HepG2 (cell line): ENCODE data around the gene DIS3L2. TPM values are rescaled to one million over a fixed set of nuclear protein-coding genes. Genes with fewer than 3 reads are reported as not detected.

Experiments
- ASH2L ChIP-seq: fragments of 300-600, 200-600 bp; sonication (generic); IDR thresholded peaks from 2 replicates; pipeline ENCODE4 v1.7.0; 2017; ENCODE audit warnings: low read depth, mild to moderate bottlenecking, moderate library complexity, mixed read lengths, low read length; ENCODE audit not compliant: insufficient read length
- JUND ChIP-seq: sonication (generic); formaldehyde crosslinking; IDR thresholded peaks from 2 replicates; pipeline ENCODE4 v1.8.0; 2022; ENCODE audit warnings: mild to moderate bottlenecking, missing genetic modification reagents
- KDM4B ChIP-seq: sonication (generic); formaldehyde crosslinking; IDR thresholded peaks from 2 replicates; pipeline ENCODE4 v1.4.0; 2020; ENCODE audit warnings: missing genetic modification reagents
- KDM5B ChIP-seq: sonication (generic); formaldehyde crosslinking; IDR thresholded peaks from 2 replicates; pipeline ENCODE4 v1.4.0; 2020; ENCODE audit warnings: missing genetic modification reagents, mild to moderate bottlenecking, borderline replicate concordance
- KLF15 ChIP-seq: sonication (generic); formaldehyde crosslinking; IDR thresholded peaks from 2 replicates; pipeline ENCODE4 v1.8.1; 2023; ENCODE audit warnings: borderline replicate concordance, mild to moderate bottlenecking, inconsistent platforms, missing genetic modification reagents, mixed read lengths
- PHF8 ChIP-seq: sonication (generic); formaldehyde crosslinking; IDR thresholded peaks from 2 replicates; pipeline ENCODE4 v1.5.0; 2020; ENCODE audit warnings: missing genetic modification reagents
- SALL1 ChIP-seq: sonication (generic); formaldehyde crosslinking; IDR thresholded peaks from 2 replicates; pipeline ENCODE4 v1.8.0; 2022; ENCODE audit warnings: mild to moderate bottlenecking, missing genetic modification reagents
- U2AF2 ChIP-seq: fragments of 200-400 bp; formaldehyde crosslinking; IDR thresholded peaks from 2 replicates; pipeline ENCODE4 v1.6.1; 2017; ENCODE audit warnings: low read depth, mild to moderate bottlenecking, low read length
- ZBTB7A ChIP-seq: sonication (generic); formaldehyde crosslinking; IDR thresholded peaks from 2 replicates; pipeline ENCODE4 v1.8.0; 2022; ENCODE audit warnings: mild to moderate bottlenecking, missing genetic modification reagents
- ZNF136 ChIP-seq: sonication (generic); formaldehyde crosslinking; IDR thresholded peaks from 2 replicates; pipeline ENCODE4 v1.8.1; 2022; ENCODE audit warnings: low read depth, mild to moderate bottlenecking, moderate library complexity, missing genetic modification reagents
- ZNF160 ChIP-seq: sonication (generic); formaldehyde crosslinking; IDR thresholded peaks from 2 replicates; pipeline ENCODE4 v1.8.0; 2022; ENCODE audit warnings: mild to moderate bottlenecking, inconsistent platforms, missing genetic modification reagents
- ZNF562 ChIP-seq: sonication (generic); formaldehyde crosslinking; IDR thresholded peaks from 2 replicates; pipeline ENCODE4 v1.8.0; 2022; ENCODE audit warnings: missing genetic modification reagents, borderline replicate concordance
- ZNF83 ChIP-seq: sonication (generic); formaldehyde crosslinking; IDR thresholded peaks from 2 replicates; pipeline ENCODE4 v1.4.0; 2020; ENCODE audit warnings: missing genetic modification reagents, mild to moderate bottlenecking, borderline replicate concordance
- polyA plus RNA-seq, 8 experiments: library from polyadenylated mRNA; depleted of rRNA in 3 of 8; stranded (reverse) in 7 of 8; unstranded in 1 of 8; fragments of >200 nt; fragmentation: Illumina TruSeq in 4 of 8; extraction: Trizol in 4 of 8; gene quantifications; 2 replicates each; pipeline versions ENCODE4 v1.2.1 to v1.2.3, GENCODE V29; 2011 to 2016; ENCODE audit warnings: low read depth in 4 of 8, missing spikeins in 1 of 8, mixed read lengths in 1 of 8; ENCODE audit not compliant: insufficient read depth in 1 of 8
- total RNA-seq, 5 experiments: library from RNA; depleted of rRNA; stranded (reverse); fragments of >200 nt; fragmentation: Illumina TruSeq; extraction: Trizol; gene quantifications; 2 replicates each; pipeline ENCODE4 v1.2.3, GENCODE V29; 2016; ENCODE audit warnings: low read depth in 1 of 5
- TF ChIP-seq, protein P1 (sequence below): sonication (generic); formaldehyde crosslinking; conservative IDR thresholded peaks from 2 replicates; pipeline ENCODE4 v1.4.0; 2020; ENCODE audit warnings: mild to moderate bottlenecking, missing genetic modification reagents, moderate library complexity
- TF ChIP-seq, protein P2 (sequence below): sonication (generic); formaldehyde crosslinking; IDR thresholded peaks from 2 replicates; pipeline ENCODE4 v1.8.1; 2023; ENCODE audit warnings: mild to moderate bottlenecking, missing genetic modification reagents
- TF ChIP-seq, protein P3 (sequence below): fragments of 450-650 bp; IDR thresholded peaks from 2 replicates; pipeline ENCODE4 v1.6.1; 2016
- TF ChIP-seq, protein P4 (sequence below): fragments of 450-650 bp; IDR thresholded peaks from 2 replicates; pipeline ENCODE4 v1.6.1; 2017
- TF ChIP-seq, protein P5 (sequence below), 2 experiments: sonication (generic) in 1 of 2; formaldehyde crosslinking in 1 of 2; IDR thresholded peaks; 2 replicates each; pipeline versions ENCODE4 v1.4.0 to v1.6.1; 2018 to 2020; ENCODE audit warnings: missing genetic modification reagents in 2 of 2, borderline replicate concordance in 1 of 2, low read depth in 1 of 2, mild to moderate bottlenecking in 1 of 2, missing biosample characterization in 1 of 2

Gene DIS3L2
- total and polyA plus RNA-seq, 2 of the 13 experiments (the other 11 are each of a cell fraction or from before 2014, with no cell fraction given) = 7.0 to 23.9 TPM

DNA sequence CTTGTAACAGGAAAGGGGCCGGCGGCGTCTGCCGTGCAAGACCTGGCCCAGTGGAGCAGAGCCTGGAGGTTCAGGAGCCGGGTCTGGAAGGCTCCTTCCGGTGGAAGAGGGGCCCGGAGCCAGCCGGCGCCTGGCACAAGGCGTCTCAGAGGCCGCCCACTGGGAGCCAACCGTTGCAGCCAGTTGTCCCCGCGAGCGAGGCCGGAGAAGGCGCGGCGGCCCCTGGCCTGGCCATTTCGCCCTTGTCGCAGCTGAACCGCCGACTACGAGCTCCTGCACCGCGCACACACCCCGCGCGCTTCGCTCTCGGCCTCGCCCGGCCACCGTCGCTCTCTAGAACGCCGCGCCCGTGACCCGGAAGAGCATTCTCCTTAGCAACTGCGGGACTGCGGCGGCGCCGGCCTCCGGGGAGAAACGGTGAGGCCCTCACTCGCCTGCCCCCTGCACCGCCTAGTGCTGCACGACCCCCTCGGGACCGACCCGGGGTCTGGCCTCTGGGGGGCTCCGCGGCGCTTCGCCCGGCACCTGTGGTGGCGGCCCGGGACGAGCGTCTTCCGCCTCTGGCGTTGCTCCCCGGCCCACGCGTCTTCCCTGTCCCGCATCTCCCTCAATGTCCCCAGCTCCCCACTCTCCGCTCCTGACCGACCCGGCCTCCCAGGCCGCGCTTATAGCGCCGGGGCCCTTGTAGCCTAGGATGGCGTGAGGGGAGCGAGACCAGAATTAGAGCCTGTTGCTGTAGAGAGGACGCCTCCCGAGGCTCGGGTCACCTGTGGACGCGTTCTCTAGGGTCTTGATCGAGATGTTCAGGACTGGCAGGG is at the start of gene DIS3L2 (continued):
- TF ChIP-seq ZNF83 (CRISPR knock-in tag) (peak; percentile 76; the same call in 1 of the 2 replicates), JUND (CRISPR knock-in tag) (peak; percentile 84), ZNF562 (CRISPR knock-in tag) (no peak), ASH2L (peak; percentile 99), ZNF160 (peak; percentile 97; the same call in 1 of the 2 replicates), ZBTB7A (CRISPR knock-in tag) (peak; percentile 96), SALL1 (CRISPR knock-in tag) (peak; percentile 74), KDM4B (CRISPR knock-in tag) (peak; percentile 15; the same call in 1 of the 2 replicates), ZNF136 (CRISPR knock-in tag) (peak; percentile 72; the same call in 1 of the 2 replicates), PHF8 (CRISPR knock-in tag) (peak; percentile 99), KDM5B (CRISPR knock-in tag) (peak; percentile 98), KLF15 (CRISPR knock-in tag) (no peak; the same call in 1 of the 2 replicates), U2AF2 (no peak)
- TF ChIP-seq, protein P1, sequence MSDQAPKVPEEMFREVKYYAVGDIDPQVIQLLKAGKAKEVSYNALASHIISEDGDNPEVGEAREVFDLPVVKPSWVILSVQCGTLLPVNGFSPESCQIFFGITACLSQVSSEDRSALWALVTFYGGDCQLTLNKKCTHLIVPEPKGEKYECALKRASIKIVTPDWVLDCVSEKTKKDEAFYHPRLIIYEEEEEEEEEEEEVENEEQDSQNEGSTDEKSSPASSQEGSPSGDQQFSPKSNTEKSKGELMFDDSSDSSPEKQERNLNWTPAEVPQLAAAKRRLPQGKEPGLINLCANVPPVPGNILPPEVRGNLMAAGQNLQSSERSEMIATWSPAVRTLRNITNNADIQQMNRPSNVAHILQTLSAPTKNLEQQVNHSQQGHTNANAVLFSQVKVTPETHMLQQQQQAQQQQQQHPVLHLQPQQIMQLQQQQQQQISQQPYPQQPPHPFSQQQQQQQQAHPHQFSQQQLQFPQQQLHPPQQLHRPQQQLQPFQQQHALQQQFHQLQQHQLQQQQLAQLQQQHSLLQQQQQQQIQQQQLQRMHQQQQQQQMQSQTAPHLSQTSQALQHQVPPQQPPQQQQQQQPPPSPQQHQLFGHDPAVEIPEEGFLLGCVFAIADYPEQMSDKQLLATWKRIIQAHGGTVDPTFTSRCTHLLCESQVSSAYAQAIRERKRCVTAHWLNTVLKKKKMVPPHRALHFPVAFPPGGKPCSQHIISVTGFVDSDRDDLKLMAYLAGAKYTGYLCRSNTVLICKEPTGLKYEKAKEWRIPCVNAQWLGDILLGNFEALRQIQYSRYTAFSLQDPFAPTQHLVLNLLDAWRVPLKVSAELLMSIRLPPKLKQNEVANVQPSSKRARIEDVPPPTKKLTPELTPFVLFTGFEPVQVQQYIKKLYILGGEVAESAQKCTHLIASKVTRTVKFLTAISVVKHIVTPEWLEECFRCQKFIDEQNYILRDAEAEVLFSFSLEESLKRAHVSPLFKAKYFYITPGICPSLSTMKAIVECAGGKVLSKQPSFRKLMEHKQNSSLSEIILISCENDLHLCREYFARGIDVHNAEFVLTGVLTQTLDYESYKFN (CRISPR knock-in tag) = peak; percentile 54
- TF ChIP-seq, protein P2, sequence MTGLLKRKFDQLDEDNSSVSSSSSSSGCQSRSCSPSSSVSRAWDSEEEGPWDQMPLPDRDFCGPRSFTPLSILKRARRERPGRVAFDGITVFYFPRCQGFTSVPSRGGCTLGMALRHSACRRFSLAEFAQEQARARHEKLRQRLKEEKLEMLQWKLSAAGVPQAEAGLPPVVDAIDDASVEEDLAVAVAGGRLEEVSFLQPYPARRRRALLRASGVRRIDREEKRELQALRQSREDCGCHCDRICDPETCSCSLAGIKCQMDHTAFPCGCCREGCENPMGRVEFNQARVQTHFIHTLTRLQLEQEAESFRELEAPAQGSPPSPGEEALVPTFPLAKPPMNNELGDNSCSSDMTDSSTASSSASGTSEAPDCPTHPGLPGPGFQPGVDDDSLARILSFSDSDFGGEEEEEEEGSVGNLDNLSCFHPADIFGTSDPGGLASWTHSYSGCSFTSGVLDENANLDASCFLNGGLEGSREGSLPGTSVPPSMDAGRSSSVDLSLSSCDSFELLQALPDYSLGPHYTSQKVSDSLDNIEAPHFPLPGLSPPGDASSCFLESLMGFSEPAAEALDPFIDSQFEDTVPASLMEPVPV (CRISPR knock-in tag) = peak; percentile 96
- TF ChIP-seq, protein P3, sequence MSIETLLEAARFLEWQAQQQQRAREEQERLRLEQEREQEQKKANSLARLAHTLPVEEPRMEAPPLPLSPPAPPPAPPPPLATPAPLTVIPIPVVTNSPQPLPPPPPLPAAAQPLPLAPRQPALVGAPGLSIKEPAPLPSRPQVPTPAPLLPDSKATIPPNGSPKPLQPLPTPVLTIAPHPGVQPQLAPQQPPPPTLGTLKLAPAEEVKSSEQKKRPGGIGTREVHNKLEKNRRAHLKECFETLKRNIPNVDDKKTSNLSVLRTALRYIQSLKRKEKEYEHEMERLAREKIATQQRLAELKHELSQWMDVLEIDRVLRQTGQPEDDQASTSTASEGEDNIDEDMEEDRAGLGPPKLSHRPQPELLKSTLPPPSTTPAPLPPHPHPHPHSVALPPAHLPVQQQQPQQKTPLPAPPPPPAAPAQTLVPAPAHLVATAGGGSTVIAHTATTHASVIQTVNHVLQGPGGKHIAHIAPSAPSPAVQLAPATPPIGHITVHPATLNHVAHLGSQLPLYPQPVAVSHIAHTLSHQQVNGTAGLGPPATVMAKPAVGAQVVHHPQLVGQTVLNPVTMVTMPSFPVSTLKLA = no peak
- TF ChIP-seq, protein P4, sequence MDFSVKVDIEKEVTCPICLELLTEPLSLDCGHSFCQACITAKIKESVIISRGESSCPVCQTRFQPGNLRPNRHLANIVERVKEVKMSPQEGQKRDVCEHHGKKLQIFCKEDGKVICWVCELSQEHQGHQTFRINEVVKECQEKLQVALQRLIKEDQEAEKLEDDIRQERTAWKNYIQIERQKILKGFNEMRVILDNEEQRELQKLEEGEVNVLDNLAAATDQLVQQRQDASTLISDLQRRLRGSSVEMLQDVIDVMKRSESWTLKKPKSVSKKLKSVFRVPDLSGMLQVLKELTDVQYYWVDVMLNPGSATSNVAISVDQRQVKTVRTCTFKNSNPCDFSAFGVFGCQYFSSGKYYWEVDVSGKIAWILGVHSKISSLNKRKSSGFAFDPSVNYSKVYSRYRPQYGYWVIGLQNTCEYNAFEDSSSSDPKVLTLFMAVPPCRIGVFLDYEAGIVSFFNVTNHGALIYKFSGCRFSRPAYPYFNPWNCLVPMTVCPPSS = no peak
- TF ChIP-seq, protein P5, sequence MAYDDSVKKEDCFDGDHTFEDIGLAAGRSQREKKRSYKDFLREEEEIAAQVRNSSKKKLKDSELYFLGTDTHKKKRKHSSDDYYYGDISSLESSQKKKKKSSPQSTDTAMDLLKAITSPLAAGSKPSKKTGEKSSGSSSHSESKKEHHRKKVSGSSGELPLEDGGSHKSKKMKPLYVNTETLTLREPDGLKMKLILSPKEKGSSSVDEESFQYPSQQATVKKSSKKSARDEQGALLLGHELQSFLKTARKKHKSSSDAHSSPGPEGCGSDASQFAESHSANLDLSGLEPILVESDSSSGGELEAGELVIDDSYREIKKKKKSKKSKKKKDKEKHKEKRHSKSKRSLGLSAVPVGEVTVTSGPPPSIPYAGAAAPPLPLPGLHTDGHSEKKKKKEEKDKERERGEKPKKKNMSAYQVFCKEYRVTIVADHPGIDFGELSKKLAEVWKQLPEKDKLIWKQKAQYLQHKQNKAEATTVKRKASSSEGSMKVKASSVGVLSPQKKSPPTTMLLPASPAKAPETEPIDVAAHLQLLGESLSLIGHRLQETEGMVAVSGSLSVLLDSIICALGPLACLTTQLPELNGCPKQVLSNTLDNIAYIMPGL (CRISPR knock-in tag; IDR thresholded peaks at IDR 0.05; ENCODE audit: borderline replicate concordance in 1 of 2, low read depth in 1 of 2) = peak; percentile 96 to 97
